NCI-H2081 (cell line): ENCODE data around the gene COTL1.

Source experiments
- DNase-seq, 2 experiments: peaks; one replicate each; lab custom pipeline; 2025; lab: John Stamatoyannopoulos, UW

Gene COTL1, protein sequence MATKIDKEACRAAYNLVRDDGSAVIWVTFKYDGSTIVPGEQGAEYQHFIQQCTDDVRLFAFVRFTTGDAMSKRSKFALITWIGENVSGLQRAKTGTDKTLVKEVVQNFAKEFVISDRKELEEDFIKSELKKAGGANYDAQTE

DNA sequence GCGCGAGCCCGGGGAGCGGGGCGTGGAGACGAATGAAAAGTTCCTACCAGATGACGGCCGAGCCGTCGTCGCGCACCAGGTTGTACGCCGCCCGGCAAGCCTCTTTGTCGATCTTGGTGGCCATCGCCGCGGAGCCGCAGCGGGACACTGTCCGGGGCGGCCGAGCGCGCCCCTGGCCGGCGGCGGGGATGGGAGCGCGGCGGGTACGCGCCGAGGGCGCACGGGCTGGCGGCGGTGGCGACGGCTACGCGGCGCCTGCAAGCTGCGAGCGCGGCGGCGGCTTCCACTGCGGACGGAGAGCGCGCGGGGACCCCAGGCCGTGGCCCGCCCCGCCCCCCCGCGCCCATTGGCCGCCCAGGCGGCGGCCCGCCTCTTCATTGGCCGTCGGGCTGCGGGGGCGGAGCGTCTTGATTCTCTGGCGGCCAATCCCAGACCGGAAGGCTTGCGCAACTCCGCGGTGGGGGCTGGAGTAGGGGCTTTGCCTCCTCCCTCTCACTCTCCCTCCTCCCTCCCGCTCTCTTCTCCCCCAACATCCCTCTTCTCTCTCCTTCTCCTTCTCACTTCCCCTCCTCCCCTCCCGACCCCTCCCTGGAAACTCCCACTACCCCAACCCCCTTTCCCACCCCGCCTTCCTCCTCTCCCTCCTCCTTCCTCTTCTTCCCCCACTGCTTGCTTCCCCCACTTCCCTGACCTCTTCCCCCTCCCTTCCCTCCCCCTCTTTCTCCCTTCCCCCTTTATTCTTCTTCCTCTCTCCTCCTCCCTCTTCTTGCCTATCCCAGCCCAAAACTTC is at the start of gene COTL1:
TSS of gene COTL1 (minus strand) at position 288 of the 790 bp plus-strand sequence. CDS start at position 124, 164 bp downstream.
- DNase-seq: peak; percentile 85 to 91

DNA sequence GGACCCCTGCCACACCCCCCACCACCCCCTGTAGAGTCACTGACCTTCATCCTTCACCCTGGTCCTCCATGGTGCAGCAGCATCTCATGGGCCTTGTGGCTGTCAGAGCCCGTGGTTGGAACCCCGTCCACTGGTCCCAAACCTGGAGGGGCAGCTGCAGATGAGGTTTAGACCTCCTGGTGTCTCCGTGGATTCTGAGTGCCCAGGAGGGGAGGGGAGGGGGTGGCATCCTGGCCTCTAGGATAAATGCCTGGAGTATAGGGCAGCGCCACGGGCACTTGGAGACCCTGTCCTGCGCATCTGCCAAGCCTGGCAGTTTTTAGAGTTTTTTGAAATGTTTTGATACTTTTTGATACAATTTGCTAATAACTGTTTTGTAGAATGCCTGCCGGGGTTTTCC is 48.0 kb upstream of the COTL1 start:
- DNase-seq: no peak

DNA sequence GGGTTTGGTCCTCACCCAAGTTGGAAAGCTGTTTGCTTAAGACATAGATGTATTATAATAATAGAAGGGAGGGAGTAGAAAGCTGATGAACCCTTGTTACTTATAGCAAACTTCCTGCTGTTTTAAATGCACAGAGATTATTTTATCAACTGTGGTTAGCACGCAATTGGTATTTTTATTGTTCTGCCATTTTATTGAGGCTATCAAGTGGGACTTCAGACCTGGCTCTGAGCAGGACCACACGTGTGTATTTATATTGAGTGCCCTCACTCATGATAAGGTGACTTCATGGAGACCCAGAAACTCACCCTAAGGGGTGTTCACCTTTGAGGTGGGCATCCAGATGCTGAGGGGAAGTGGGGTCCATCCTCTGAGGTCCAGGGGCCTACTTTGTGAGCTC is 47.5 kb upstream of the COTL1 start:
- no peak for DNase-seq

DNA sequence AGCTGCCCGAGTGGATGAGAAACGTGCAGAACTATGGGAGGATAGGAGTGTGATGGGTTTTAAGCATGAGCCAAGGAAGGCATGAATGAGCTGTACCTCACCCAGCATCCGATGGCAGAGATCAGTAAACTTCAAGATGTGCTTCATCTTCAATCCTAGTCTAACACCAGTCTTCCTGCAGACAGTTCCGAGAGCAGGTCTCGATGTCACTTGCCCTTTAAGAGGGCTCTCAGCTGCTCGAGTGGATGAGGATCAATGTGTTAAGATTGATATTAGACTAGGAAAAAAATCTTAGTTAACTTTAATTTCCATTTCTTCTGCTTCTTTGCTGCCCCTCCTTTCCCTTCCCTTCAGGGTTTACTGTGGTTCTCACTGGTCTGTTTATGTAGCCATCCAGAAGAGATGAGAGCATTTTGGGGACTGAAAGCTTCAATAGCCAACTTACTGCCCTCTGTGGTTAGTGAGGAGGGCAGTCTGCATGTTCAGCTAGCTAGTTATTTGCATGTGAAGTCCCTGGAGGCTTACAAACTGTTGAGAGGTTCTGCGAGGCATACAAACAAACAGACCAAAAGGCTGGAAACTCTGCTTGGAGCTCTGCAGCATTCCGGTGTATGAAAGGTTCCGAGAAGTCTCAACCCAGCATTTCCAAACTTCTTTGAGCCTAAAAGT is 45.7 kb upstream of the COTL1 start:
- no peak for DNase-seq

DNA sequence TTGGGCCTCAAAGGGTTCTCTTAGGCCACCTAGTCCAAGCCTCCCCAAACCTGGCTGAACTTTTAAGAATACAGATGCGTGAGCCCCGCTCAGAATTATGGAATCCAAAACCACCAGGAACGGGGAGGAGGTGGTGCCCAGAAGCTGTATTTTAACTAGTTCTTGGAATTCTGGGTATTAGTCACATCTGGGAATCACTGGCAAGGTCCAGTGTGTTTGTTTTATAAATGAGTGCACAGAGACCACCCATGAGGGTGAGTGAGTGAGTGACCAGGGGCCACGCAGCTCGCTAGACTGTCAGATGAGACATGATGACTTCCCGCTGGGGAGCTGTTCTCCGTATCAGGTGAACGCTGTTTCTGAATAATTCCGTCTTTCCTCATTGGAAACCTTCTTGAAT is 44.6 kb upstream of the COTL1 start:
- no peak for DNase-seq

DNA sequence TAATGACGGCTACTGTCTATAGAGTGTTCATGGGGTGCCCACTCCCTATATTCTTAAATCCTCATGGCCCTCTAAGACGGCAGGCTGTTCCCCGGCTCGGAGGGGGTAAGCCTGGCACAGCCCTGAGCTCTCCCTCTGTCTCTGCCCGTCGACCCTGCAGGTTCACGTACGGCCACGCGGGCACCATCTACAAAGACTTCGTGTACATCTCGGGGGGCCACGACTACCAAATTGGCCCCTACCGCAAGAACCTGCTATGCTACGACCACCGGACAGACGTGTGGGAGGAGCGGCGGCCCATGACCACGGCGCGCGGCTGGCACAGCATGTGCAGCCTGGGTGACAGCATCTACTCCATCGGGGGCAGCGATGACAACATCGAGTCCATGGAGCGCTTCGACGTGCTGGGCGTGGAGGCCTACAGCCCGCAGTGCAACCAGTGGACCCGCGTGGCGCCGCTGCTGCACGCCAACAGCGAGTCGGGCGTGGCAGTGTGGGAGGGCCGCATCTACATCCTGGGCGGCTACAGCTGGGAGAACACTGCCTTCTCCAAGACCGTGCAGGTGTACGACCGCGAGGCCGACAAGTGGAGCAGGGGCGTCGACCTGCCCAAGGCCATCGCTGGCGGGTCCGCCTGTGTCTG is 43.7 kb upstream of the COTL1 start:
- no peak for DNase-seq

- DNase-seq: no peak
These were observed 43.1 kb upstream of the COTL1 start for GRCh38 chr16:84660973-84661372.

DNA sequence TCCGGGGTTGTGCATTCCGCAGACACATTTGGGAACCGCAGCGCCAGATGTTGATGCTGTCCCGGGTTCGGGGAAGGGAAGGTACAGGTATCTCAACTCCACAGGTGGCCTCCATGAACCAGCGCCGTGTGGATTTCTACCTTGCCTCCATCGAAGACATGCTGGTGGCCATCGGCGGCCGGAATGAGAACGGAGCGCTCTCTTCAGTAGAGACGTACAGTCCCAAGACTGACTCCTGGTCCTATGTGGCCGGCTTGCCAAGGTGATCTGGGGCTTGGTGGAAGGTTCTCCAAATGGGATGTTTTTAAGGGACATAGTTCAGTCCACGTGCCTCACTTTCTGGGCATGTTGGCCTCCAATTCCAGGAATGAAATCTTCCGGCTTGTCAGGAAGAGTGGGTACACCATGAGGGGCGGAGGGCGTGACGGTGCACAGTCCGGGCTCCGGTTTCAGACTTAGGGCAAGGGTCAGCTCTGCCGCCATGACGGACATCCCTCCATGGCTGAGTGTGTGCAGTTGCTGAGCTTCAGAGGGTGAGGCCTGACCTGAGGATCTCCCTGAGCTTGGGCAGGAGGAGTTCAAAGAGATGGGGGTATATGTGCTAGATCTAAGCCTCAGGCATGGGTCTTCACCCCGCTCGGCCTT is 41.9 kb upstream of the COTL1 start:
- DNase-seq: no peak

GRCh38 chr16:84658690-84659089 is 40.8 kb upstream of the COTL1 start:
- DNase-seq: no peak

- no peak for DNase-seq
These were observed 39.5 kb upstream of the COTL1 start for GRCh38 chr16:84657229-84657837.

GRCh38 chr16:84656649-84657048 is 38.8 kb upstream of the COTL1 start:
- no peak for DNase-seq

GRCh38 chr16:84654998-84655397 is 37.1 kb upstream of the COTL1 start:
- DNase-seq: no peak

- no peak for DNase-seq
These were observed 36.4 kb upstream of the COTL1 start for GRCh38 chr16:84654238-84654637.

DNA sequence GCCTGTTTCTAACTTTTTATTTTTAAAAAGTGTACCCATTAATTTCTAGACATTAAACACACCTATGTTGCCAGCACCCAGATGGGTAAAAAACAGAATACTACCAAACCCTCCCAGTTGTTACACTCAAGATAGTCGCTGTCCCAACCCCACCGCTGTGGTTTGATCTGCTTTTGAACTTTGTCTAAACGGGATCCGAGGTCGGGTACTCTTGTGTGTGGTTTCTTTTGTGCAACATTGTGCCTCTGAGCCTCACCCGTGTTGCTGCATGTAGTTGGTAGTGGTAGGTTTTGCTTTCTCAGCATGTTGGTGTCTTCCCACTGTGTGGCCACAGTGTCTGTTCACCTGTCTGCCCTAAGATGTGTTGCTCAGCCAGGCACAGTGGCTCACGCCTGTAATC is 34.7 kb upstream of the COTL1 start:
- DNase-seq: no peak

GRCh38 chr16:84650062-84650991 is 32.4 kb upstream of the COTL1 start:
- no peak for DNase-seq

DNA sequence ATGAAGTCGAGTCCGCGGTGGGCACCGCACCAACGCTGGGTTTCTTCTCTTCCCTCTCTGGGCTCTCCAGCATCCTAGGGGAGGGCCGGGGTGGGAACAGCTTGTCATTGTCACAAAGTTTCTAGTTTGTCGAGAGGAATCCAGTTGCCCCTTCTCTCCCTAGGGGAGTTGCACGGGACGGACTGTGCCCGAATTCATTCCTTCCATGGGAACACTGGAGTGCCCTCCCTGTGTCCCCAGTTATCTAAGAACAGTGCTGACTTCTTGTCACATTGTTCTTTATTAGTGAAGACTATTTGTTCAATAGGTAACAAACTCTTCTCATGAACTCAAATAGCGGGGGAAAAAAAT is 31.6 kb upstream of the COTL1 start:
- DNase-seq: no peak

DNA sequence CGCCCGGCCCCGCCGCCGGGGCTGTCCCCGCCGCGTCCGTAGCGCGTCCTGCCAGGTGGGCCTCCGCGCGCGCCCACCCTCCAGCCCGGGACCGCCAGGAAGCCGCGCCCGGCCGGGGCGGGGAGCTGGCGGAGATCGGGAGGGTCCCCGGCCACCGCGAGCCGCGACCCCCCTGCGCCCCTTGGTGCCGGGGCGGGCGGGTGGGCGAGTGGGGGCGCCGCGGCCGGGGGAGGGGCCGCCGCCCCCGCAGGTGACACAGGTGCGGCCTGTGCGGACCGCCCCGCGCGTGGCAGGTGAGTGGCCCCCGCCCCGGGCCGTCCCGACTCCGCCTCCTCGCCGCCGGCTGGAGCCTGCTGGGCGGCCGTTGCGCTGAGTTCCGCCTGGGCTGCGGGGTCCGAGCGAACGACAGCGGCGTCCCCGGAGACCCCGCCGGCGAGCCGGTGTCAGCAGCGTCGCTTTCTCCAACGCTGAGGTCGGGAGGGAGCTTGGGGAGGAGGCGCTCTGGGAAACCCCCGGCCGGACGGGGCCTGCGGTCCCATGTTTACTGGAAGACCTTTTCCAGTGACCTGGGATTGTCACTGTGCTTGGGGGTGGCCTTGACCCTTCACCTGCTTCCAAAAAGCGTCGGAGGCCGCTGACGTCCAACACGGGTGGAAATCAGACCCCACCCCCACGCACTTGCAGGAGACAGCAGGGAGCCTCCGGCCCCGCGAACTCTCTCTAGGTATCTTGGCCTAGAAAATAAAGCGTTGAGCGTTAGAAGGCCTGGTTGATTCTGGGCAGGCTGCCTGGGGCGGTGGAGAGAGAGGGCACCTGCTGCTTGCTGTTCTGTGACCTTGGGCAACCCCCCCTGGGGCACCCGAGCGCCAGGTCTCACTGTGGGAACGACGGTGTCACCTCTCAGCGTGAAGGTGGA is 31.0 kb upstream of the COTL1 start:
- DNase-seq: no peak

DNA sequence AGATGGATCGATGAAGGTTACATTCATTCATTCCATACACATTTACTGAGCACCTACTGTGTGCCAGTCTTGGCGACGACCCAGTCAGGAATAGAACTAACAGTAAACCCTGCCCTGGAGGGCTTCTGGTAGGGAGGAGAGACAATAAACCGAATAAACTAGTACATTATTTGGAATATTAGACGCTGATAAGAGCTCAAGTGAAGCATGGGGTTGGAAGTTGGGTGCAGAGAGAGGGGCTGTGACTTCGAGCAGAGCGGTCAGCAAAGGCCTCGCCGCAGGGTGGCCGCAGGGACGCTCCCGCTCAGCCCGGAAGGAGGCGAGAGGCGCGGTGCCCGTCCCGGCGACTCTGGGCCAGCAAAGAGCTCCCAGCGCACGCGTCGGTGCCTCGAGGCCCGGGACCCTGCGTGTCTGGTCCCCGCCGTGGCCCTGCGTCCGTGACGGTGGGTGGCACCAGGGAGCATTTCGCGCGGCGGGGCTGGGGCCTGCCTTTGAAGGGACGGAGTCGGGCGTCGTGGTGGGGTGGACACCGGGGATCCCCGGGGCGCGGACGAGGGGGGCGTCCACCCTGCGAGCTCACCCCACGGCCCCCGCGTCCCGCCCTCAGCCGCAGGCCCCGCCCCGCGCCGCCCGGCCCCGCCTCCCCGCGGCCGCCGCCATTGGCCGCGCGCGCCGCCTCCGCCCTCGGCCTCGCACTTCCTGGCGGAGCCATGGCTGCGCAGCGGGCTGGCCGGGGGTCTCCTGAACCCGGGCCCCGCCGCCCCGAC is 30.1 kb upstream of the COTL1 start, which contains the start of gene KLHL36:
TSS of gene KLHL36 (plus strand) at position 684 of the 767 bp plus-strand sequence. CDS start 2,357 bp downstream, outside the sequence.
- DNase-seq: no peak

GRCh38 chr16:84643674-84644073 is 25.8 kb upstream of the COTL1 start:
- DNase-seq: no peak
